Small intestine (tissue), 7 donors: ENCODE data around the gene SYT1. TPM values are rescaled to one million over a fixed set of nuclear protein-coding genes. Genes with fewer than 3 reads are reported as not detected.

ENCODE experiments used
- DNase-seq, 2 donors: peaks; one replicate each; pipeline versions ENCODE4 v3.0.0 to v3.0.0-alpha.2; 2013
- FAIRE-seq: peaks from 2 replicates; lab custom pipeline; 2012; peaks lifted over from hg19 to GRCh38; lab: Jason Lieb, UNC
- H3K27ac ChIP-seq, 3 donors: one replicate each; pipeline ENCODE4 v1.5.1; 2013; ENCODE audit warnings: low read length in 2 of 3, mild to moderate bottlenecking in 2 of 3, control low read depth in 1 of 3, inconsistent platforms in 1 of 3, low read depth in 1 of 3, moderate library complexity in 1 of 3
- H3K27me3 ChIP-seq, 3 donors: one replicate each; pipeline ENCODE4 v1.6.1; 2013; ENCODE audit warnings: low read length in 3 of 3, inconsistent platforms in 1 of 3; ENCODE audit not compliant: control insufficient read depth in 3 of 3, insufficient read depth in 3 of 3
- H3K36me3 ChIP-seq, 3 donors: one replicate each; pipeline ENCODE4 v1.6.1; 2013; ENCODE audit warnings: low read length in 3 of 3, inconsistent platforms in 1 of 3, low read depth in 1 of 3, mild to moderate bottlenecking in 1 of 3, moderate library complexity in 1 of 3; ENCODE audit not compliant: control insufficient read depth in 3 of 3, insufficient read depth in 2 of 3
- H3K4me1 ChIP-seq, 3 donors: one replicate each; pipeline ENCODE4 v1.6.1; 2013; ENCODE audit warnings: low read length in 2 of 3, inconsistent platforms in 1 of 3, low read depth in 1 of 3, mild to moderate bottlenecking in 1 of 3, moderate library complexity in 1 of 3; ENCODE audit not compliant: control insufficient read depth in 3 of 3, insufficient read depth in 2 of 3
- H3K4me3 ChIP-seq, 3 donors: one replicate each; pipeline ENCODE4 v1.5.1; 2013; ENCODE audit warnings: low read length in 3 of 3, control low read depth in 1 of 3, inconsistent platforms in 1 of 3, low read depth in 1 of 3, mild to moderate bottlenecking in 1 of 3, moderate library complexity in 1 of 3
- H3K9me3 ChIP-seq, 2 donors: one replicate each; pipeline ENCODE4 v1.6.1; 2013; ENCODE audit warnings: low read depth in 1 of 2, low read length in 1 of 2; ENCODE audit not compliant: control insufficient read depth in 2 of 2, insufficient read depth in 1 of 2
- WGBS, 3 donors: extraction: QIAGEN DNeasy Blood & Tissue Kit; methylation state at CpG; one replicate each; pipeline ENCODE4 v1.1.7; 2013; 5-methylcytosine and 5-hydroxymethylcytosine counted together
- polyA plus RNA-seq, 4 donors: library from polyadenylated mRNA; stranded (reverse) in 3 of 4; unstranded in 1 of 4; fragments of 200-250 nt in 3 of 4; fragments of 120-200 nt in 1 of 4; gene quantifications; one replicate each; pipeline versions ENCODE4 v1.2.1 to v1.2.3, GENCODE V29; 2013
- donor health status: healthy with polysubstance abuse.
- donor health status: control.
- donor health status: control.
- donor health status: Bipolar disorder and iron deficiency.
- donor health status: healthy.

Gene SYT1
- polyA plus RNA-seq, 4 donors = 1.3 to 11.3 TPM; not detected in 2

DNA sequence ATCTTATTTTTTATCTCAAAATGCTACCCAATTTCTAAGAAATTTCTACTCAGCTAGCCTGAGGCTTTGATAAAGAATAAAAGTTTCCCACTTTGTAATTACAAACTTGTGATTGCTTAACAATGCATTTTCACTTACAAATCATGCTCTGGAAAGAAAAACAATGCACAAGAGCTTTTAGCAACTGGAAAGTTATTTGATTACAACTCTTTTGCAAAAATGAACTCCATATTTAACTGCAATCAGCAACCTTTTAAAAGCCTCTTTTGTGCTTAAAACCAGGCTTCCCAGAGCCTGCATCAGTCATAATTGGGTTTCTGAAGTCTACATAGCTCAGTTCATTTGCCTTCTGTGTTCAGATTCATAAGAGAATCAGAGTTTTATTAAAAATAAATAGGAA lies 431.0 kb downstream of the SYT1 start:
- Histone ChIP-seq H3K27ac (no peak overlapping the region), H3K27me3 (no peaks in the 10 kb centered on the region), H3K4me1 (no peaks in the 10 kb centered on the region), H3K4me3 (no peak overlapping the region), H3K9me3 (no peaks in the 10 kb centered on the region), H3K36me3 (no peaks in the 10 kb centered on the region)
- DNase-seq = no peak
- FAIRE-seq = no peak

DNA sequence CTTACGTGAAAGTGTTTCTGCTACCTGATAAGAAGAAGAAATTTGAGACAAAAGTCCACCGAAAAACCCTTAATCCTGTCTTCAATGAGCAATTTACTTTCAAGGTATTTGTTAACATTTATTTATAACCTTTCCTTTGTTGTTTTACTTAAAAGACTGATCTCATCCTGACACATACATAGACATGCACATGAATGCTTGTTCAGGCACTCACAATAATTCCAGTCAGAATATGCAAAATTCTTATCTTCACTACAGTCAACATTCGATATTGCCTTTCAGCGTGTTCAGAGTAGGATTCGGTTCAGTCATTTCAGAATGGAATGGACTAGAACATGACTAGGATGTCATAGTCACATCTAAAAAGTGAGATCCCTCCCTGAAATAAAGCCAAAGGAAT lies 431.6 kb downstream of the SYT1 start:
- Histone ChIP-seq H3K27me3 (no peaks in the 10 kb centered on the region), H3K27ac (no peak overlapping the region), H3K4me3 (no peak overlapping the region), H3K4me1 (no peaks in the 10 kb centered on the region), H3K9me3 (no peaks in the 10 kb centered on the region), H3K36me3 (no peaks in the 10 kb centered on the region)
- 59 to 80% (median 66%) methylated on average over 5 of the region's 5 CpGs for WGBS, 3 donors
- FAIRE-seq = no peak
- DNase-seq = no peak

DNA sequence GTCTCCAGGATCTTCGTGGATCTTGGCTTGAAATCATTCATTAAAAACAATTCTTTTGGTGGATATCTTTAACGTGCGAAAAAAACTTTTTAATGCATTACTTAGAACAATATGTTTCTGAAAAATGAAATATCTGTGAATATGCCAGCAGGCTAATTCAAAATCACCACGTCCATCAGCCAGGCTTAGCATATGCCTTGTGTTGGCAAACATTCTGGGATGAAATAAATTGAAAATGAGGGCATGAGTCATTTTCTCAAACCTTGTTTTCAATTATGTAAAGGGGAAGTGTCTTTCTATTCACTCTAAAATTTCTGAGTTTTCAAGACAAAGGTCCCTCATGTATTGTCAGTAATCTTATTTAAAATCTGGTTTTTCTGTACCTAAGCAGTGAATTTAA lies 432.3 kb downstream of the SYT1 start:
- H3K27me3 ChIP-seq = no peaks in the 10 kb centered on the region
- H3K9me3 ChIP-seq = no peaks in the 10 kb centered on the region
- H3K4me3 ChIP-seq = no peak overlapping the region
- H3K4me1 ChIP-seq = no peaks in the 10 kb centered on the region
- FAIRE-seq (no peak), DNase-seq (no peak)
- 73 to 82% (median 74%) methylated on average over 4 of the region's 4 CpGs for WGBS, 3 donors
- no peaks in the 10 kb centered on the region for H3K36me3 ChIP-seq
- H3K27ac ChIP-seq = no peak overlapping the region

DNA sequence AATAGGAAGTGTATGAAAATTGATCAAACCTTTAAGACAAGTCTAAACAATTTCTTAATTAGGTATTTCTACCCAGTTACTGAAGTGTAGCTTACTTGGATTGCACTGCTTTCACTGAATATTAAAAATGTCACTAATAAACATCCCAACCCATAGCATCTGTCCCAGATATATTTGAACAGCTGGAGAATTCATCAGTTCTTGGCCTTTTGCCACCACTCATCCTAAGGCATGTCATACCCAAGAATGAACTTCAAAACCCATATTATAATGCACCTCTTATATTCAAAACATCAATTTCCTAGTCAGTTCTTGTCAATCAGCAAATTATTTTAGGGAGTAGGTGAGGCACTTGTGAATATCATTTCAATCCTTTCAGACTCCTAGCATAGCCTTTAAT lies 433.9 kb downstream of the SYT1 start:
- FAIRE-seq (no peak), DNase-seq (no peak)
- H3K9me3 ChIP-seq = no peaks in the 10 kb centered on the region
- no peaks in the 10 kb centered on the region for H3K36me3 ChIP-seq
- H3K27ac ChIP-seq = no peak overlapping the region
- H3K4me1 ChIP-seq = no peaks in the 10 kb centered on the region
- H3K4me3 ChIP-seq = no peak overlapping the region
- H3K27me3 ChIP-seq = no peaks in the 10 kb centered on the region

DNA sequence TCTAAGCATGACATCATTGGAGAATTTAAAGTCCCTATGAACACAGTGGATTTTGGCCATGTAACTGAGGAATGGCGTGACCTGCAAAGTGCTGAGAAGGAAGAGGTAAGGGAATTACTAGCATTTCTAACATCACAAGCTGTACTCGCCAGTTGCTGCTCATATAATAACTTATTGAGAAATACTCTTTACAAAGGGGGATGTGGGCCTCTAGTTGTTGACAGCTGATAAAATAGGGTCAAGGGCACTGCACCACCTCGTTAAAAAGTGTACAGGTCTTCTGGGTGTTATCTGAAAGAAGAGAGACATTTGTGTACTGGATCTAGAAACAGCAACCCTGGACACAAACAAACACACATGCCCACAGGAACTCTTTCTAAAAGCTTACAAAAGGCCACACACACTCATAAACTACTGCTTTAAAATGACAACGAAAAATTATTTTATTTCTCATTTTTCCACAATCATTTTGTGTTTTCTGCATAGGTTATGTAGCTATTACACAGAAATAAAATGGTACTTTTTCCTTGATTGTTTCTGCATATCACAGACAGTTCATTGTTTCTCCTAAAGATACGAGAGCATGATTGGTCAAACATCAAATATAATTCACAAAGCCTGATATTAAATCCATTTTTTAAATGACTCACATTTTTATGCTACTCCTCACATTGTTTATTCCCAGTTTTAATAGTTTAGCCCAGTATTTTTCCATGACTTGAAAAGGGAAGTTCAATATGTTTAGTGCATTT lies 435.0 kb downstream of the SYT1 start:
- Histone ChIP-seq H3K9me3 (no peaks in the 10 kb centered on the region), H3K27me3 (no peaks in the 10 kb centered on the region), H3K36me3 (no peaks in the 10 kb centered on the region), H3K4me1 (no peaks in the 10 kb centered on the region), H3K4me3 (no peak overlapping the region), H3K27ac (no peak overlapping the region)
- FAIRE-seq (no peak), DNase-seq (no peak)
- WGBS, 3 donors = 49 to 64% (median 58%) methylated on average over 5 of the region's 5 CpGs

DNA sequence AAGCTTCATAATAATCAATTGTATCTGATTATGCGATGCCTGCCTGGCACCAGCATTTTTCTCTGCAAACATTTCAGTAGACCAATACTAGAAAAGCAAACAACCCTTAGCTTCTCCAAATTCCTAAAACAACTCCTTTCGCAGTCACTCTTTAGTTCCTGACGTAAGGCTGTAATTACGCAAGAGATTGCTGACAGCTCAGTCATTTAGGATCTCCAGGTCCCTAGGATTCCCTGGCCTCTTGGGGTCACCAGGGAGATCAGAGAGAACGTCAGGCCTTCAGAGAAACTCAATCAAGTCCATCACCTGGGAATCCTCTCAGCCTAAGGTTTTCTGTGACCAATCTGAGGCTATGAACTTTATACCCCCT lies 435.6 kb downstream of the SYT1 start:
- no peaks in the 10 kb centered on the region for H3K9me3 ChIP-seq
- no peaks in the 10 kb centered on the region for H3K36me3 ChIP-seq
- 74 to 89% (median 83%) methylated on average over 5 of the region's 5 CpGs for WGBS, 3 donors
- H3K27ac ChIP-seq = no peak overlapping the region
- H3K27me3 ChIP-seq = no peaks in the 10 kb centered on the region
- no peak overlapping the region for H3K4me3 ChIP-seq
- no peak for DNase-seq
- FAIRE-seq = no peak
- H3K4me1 ChIP-seq = no peaks in the 10 kb centered on the region

DNA sequence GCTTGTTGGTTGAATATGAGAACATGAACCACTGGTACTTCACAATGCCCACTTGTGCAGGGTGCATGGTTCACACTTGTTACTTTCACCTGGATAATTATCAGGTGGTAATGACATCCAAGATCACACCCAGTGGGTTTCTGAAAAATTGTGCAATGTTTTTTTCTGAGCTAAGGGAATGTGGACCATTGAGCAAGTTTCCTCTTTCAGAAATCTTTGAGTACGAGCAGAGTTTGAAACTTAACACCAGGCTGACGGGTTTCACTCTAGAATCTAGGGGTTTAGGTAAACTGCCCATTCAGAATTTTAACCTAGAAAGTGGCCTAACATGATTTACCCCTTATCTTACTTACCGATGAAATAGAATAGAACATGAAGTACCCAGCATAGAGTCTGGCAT lies 436.6 kb downstream of the SYT1 start:
- no peaks in the 10 kb centered on the region for H3K27me3 ChIP-seq
- H3K4me1 ChIP-seq = no peaks in the 10 kb centered on the region
- H3K4me3 ChIP-seq = no peak overlapping the region
- no peak for DNase-seq
- H3K27ac ChIP-seq = no peak overlapping the region
- H3K36me3 ChIP-seq = no peaks in the 10 kb centered on the region
- H3K9me3 ChIP-seq = no peaks in the 10 kb centered on the region
- 60 to 82% (median 76%) methylated on average over 3 of the region's 3 CpGs for WGBS, 3 donors
- FAIRE-seq = no peak

DNA sequence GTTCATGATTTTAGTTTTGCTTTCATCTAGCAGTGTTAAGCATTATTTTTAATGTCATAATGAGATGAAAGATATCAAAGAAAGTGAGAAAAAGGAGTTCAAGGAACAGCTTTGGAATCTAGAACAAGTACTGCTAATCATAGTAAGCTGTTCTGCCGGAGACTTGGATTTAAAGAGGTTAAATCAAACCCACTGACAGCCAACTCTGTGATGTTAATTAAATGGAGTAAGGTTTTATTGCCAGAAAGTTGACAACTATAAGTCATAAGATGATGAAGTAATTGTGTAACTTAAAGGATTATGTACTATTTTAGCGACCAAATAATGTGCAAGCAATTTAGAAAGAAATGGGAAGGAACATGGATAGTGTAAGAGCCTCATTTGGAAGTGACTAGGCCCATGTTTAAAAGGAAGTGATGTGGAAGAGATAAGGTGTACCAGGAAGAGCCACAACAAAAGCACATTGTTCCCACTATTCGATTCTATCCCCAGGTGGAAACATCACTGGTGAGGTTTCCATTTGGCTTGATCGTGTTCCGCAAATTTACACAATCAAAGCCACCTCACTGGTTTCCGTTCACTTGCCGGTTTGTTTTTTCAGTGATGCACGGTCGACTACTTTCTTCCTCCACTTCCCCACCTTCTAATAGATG lies 437.7 kb downstream of the SYT1 start:
- FAIRE-seq (no peak), DNase-seq (no peak)
- Histone ChIP-seq H3K27ac (no peak overlapping the region), H3K36me3 (no peaks in the 10 kb centered on the region), H3K9me3 (no peaks in the 10 kb centered on the region), H3K4me3 (no peak overlapping the region), H3K4me1 (no peaks in the 10 kb centered on the region), H3K27me3 (no peaks in the 10 kb centered on the region)
- WGBS, 3 donors = 47 to 76% (median 62%) methylated on average over 9 of the region's 9 CpGs

DNA sequence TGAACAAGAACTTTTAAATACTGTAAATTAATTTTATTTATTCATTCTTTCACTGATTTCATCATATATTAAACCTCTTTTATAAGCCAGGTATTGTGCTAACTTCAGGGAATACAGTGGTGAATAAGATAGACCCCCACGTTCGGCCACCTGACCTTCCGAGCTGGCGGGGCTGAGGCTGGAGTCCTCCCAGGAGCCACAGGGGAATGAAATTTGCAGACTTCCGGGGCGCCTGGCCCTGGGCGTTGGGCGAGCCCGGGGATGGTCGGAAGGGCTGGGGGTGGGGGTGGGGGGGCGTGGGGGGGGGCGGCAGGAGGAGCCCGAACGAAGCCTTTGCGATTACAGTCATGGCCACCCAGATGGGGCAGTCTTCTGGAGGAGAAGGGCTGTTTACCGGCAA lies 442.8 kb downstream of the SYT1 start:
- no peak for FAIRE-seq
- 88 to 94% (median 90%) methylated on average over 12 to 16 of the region's 16 CpGs for WGBS, 3 donors

More for the DNA sequence above, 442.8 kb downstream of the SYT1 start:
- DNase-seq = no peak
- Histone ChIP-seq H3K4me3 (no peak overlapping the region), H3K4me1 (no peaks in the 10 kb centered on the region), H3K27ac (no peak overlapping the region), H3K36me3 (no peaks in the 10 kb centered on the region), H3K27me3 (no peaks in the 10 kb centered on the region), H3K9me3 (no peaks in the 10 kb centered on the region)
